Activated T-cell treated with anti-CD3 and anti-CD28 coated beads, Interleukin-2, amount 50 U/mL, for 4 hours (primary cell): ENCODE results near the gene ADAMTS14. TPM values are rescaled to one million over a fixed set of nuclear protein-coding genes. Genes with fewer than 3 reads are reported as not detected.

ENCODE experiments used
- ATAC-seq, 2 donors: fragments of 200-7000 bp; cut with Tn5 transposase; one replicate each; pipeline ENCODE4 v1.10.0; 2021
- DNase-seq: peaks from one replicate; pipeline ENCODE4 v3.0.0-alpha.2; 2020
- H3K27me3 Mint-ChIP-seq: one replicate; pipeline ENCODE4 v1.8.0; 2021; ENCODE audit warnings: low read depth, mixed read lengths
- H3K36me3 Mint-ChIP-seq: one replicate; pipeline ENCODE4 v1.8.0; 2022; ENCODE audit warnings: mixed read lengths; ENCODE audit not compliant: insufficient read depth
- H3K4me1 Mint-ChIP-seq: one replicate; pipeline ENCODE4 v1.8.0; 2021; ENCODE audit warnings: low read depth, mixed read lengths
- H3K4me3 Mint-ChIP-seq: one replicate; pipeline ENCODE4 v1.8.0; 2021; ENCODE audit warnings: mild to moderate bottlenecking, moderate library complexity, mixed read lengths
- H3K9me3 Mint-ChIP-seq: one replicate; pipeline ENCODE4 v1.8.0; 2021; ENCODE audit warnings: mixed read lengths
- total RNA-seq, 3 donors: library from RNA; stranded (reverse); gene quantifications; one replicate each; pipeline ENCODE4 v1.2.1, GENCODE V29; 2021

The ADAMTS14 gene
- total RNA-seq, 3 donors from 2014 or later: 0.08 to 0.15 (median 0.14) TPM

DNA sequence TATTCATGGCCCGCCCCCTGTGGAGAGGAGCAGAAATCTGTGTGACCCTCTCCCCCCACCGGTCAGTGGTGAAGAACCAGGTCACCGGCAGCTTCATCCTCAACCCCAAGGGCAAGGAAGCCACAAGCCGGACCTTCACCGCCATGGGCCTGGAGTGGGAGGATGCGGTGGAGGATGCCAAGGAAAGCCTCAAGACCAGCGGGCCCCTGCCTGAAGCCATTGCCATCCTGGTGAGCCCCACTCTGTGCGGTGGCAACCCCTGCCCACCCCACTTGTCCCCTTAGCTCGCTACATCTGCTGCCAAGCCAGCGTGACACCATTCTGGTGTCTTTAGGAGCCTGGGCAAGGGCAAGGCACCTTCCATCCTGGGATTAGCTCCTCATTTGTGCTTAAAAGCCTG is 77.5 kb downstream of the ADAMTS14 start:
- DNase-seq (no peak), ATAC-seq (no peak)
- no peaks in the 10 kb centered on the region for H3K9me3 Mint-ChIP-seq
- H3K27me3 Mint-ChIP-seq: no peaks in the 10 kb centered on the region
- H3K4me3 Mint-ChIP-seq: no peak overlapping the region
- H3K36me3 Mint-ChIP-seq: no peaks in the 10 kb centered on the region
- no peaks in the 10 kb centered on the region for H3K4me1 Mint-ChIP-seq

DNA sequence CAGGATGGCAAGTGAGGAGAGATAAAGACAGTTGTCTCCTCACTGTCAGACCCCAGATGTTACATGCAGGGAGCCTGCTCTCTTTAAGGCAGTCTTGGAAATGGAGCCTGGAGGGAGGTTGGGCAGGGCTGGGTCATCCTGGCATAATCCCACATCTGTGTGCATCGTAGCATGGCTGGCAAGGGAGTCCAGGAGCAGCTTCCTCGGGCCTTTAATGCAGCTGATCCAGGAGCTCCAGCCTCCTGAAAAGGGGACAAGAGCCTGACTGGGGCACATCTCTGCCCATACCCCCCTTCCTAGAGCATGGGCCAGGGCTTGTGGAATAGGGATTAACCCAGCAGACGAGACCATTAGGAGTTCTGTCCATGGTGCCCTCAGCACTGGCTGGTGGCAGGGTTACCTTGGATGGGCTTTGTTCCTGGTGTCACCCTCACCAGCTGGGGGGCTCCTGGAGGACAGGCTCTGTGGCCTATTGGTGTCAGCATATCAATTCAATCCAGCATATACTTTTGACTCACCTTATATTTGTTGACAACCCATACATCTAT is 77.9 kb downstream of the ADAMTS14 start:
- Mint-ChIP-seq H3K4me1 (no peaks in the 10 kb centered on the region), H3K9me3 (no peaks in the 10 kb centered on the region), H3K27me3 (no peaks in the 10 kb centered on the region), H3K4me3 (no peak overlapping the region), H3K36me3 (no peaks in the 10 kb centered on the region)
- ATAC-seq (no peak), DNase-seq (no peak)

DNA sequence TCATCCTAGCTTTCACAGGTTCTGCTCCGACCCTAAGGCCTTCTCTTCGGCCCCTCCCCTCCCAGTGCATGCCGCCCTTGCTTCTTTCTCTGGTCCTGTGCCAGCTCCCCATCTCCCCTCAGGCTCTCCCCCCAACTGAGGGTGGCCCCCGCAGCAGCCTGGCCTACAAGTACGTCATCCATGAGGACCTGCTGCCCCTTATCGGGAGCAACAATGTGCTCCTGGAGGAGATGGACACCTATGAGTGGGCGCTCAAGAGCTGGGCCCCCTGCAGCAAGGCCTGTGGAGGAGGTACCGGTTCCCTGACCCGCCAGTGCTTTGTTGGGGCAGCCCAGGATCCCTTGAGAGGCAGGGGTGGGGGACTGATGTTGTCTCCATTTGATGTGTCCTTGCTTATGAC is 79.0 kb downstream of the ADAMTS14 start:
- DNase-seq (no peak), ATAC-seq (no peak)
- Mint-ChIP-seq H3K4me3 (no peak overlapping the region), H3K9me3 (no peaks in the 10 kb centered on the region), H3K36me3 (no peaks in the 10 kb centered on the region), H3K27me3 (no peaks in the 10 kb centered on the region), H3K4me1 (no peaks in the 10 kb centered on the region)

DNA sequence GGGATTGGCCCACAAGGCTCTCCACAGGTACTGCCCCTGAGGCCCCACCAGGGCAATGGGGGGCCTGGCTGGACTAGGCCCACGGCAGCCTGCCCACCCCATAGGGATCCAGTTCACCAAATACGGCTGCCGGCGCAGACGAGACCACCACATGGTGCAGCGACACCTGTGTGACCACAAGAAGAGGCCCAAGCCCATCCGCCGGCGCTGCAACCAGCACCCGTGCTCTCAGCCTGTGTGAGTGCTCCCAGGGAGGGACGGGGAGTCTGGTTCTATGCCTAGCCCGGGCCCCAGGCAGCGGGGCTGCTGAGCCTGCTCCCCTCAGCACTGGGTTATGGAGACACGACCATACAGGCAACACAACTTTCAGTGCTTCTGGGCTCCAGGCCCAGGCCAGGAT is 79.7 kb downstream of the ADAMTS14 start:
- Mint-ChIP-seq H3K36me3 (no peaks in the 10 kb centered on the region), H3K4me1 (no peaks in the 10 kb centered on the region), H3K27me3 (no peaks in the 10 kb centered on the region), H3K9me3 (no peaks in the 10 kb centered on the region), H3K4me3 (no peak overlapping the region)
- ATAC-seq (no peak), DNase-seq (no peak)

DNA sequence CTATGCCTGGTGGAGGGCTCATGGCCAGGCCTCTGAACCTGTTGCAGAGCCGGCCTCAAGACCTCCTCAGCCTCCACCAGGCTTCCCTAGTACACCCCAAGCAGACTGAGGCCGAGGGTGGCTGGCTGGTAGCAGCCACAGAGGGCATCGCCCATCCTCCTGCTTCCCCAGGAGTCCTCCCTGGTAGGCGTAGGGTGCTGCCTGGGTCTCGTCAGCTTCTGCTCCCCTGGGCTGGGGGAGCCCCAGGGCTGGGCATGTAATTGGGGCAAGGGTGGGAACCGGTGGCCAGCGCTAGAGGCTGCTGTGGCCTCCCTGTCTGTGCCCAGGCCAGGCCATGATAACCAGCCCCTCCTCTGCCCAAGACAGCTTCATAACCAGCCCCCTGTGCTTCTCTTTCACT is 80.3 kb downstream of the ADAMTS14 start:
- Mint-ChIP-seq H3K9me3 (no peaks in the 10 kb centered on the region), H3K4me3 (no peak overlapping the region), H3K27me3 (no peaks in the 10 kb centered on the region), H3K36me3 (no peaks in the 10 kb centered on the region), H3K4me1 (no peaks in the 10 kb centered on the region)
- DNase-seq: no peak
- no peak for ATAC-seq

DNA sequence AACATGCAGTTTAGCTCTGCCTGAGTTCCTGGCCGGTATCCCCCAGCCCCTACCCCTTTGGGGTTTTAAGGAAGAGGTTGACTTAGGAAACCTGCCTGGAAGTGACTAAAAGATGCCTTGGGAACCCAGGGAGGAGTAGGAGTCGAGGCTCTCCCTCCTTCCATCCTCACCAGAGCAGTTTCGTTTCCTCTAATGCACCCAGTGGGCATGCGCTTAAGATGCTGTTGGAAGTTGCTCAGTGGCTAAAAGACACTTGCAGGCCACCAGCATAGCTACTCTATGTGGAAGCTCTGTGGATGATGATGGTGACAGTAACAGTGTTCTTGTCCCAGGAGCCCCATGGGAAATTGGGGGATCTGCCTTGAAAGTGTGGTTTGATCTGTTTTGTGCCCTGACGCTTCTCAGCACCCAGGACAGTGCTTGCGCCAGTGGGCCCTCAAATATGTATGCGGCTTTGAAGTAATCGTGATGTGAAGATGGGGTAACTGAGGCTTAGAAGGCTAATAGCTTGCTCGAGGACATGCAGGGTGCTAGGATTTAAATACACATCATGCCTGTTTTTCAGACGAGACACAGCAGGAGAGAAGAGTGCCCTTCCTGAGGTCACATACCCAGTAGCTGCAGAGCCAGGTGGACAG is 80.8 kb downstream of the ADAMTS14 start:
- Mint-ChIP-seq H3K4me3 (no peak overlapping the region), H3K4me1 (no peaks in the 10 kb centered on the region), H3K9me3 (no peaks in the 10 kb centered on the region), H3K27me3 (no peaks in the 10 kb centered on the region), H3K36me3 (no peaks in the 10 kb centered on the region)
- no peak for ATAC-seq
- no peak for DNase-seq

DNA sequence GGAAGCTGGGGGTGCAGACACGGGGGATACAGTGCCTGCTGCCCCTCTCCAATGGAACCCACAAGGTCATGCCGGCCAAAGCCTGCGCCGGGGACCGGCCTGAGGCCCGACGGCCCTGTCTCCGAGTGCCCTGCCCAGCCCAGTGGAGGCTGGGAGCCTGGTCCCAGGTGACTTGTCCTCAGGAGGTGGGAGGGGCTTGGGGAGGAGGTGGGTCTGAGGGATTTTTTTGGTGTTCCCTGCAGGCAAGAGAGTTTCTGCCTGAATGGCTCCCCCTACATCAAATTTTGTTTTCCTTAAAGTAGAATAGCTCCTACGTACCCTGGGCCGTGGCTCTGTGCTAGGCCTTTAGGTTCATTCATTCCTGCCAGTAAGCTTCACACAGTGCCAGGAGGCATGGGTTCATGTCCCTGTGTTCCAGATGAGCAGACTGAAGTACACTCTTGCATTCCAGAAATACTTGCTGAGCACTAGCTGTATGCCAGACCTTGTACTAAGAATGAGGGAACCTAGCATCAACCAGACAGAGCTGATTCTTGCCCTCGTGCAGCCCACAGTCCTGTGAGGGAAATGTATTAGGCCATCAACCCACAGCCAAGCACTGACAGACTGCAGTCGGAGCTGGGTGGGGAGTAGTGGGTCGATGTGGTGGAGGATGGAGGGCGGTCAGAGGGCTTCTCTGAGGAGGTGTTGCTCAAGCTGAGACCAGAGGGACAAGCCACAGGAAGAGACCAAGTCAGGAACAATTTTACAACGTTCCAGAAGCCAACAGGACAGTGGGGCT is 81.7 kb downstream of the ADAMTS14 start:
- DNase-seq (no peak), ATAC-seq (no peak)
- Mint-ChIP-seq H3K36me3 (no peaks in the 10 kb centered on the region), H3K9me3 (no peaks in the 10 kb centered on the region), H3K4me3 (no peak overlapping the region), H3K27me3 (no peaks in the 10 kb centered on the region), H3K4me1 (peaks cover 6% of the 10 kb centered on the region)

DNA sequence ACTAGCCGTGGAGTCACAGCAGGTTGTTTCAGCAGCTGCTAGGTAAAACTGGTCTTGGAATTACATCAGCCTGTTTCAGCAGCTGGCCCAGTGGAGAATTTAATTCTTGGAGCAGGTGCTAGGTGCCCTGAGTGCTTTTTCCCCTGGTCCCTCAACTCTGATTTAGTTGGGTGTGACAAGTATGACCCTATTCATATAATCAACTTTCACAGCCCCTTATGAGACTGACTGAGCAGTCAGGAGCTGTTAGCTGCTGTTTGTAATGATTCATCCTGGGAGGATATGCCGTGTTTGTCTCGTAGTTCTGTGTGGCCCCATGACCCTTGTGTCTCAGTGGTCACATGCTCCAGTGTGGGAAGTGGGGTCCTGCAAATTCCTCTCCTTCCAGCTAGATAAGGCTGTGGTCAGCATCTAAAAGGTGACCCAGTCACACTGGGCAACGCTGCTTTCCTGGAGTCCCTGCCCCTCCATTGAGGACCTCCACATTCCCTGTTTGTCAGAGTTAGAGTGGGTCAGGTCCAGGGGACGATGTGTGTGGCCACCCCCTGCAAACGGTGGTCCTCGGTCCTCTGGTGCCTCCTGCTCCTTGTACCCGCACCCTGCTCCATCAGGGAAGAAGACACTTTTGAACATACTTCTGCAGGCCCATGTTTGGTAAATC is 84.5 kb downstream of the ADAMTS14 start:
- Mint-ChIP-seq H3K4me3 (no peak overlapping the region), H3K36me3 (no peaks in the 10 kb centered on the region), H3K9me3 (no peaks in the 10 kb centered on the region), H3K4me1 (peaks cover 6% of the 10 kb centered on the region), H3K27me3 (peaks cover 2% of the 10 kb centered on the region)
- no peak for DNase-seq
- no peak for ATAC-seq

DNA sequence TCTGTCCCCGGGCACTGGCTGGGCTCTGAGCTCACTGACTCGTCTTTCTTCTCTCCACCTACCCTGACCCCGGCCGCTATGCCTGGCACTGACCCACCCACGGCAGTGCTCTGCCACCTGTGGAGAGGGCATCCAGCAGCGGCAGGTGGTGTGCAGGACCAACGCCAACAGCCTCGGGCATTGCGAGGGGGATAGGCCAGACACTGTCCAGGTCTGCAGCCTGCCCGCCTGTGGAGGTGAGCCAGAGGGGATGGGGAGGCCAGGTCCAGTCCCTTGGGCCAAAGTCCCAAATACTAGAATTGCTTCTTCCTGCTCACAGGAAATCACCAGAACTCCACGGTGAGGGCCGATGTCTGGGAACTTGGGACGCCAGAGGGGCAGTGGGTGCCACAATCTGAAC is 85.5 kb downstream of the ADAMTS14 start:
- no peak for DNase-seq
- H3K27me3 Mint-ChIP-seq: peaks cover 2% of the 10 kb centered on the region
- peaks cover 6% of the 10 kb centered on the region for H3K4me1 Mint-ChIP-seq
- H3K4me3 Mint-ChIP-seq: no peak overlapping the region
- ATAC-seq: no peak
- no peaks in the 10 kb centered on the region for H3K9me3 Mint-ChIP-seq
- H3K36me3 Mint-ChIP-seq: no peaks in the 10 kb centered on the region

DNA sequence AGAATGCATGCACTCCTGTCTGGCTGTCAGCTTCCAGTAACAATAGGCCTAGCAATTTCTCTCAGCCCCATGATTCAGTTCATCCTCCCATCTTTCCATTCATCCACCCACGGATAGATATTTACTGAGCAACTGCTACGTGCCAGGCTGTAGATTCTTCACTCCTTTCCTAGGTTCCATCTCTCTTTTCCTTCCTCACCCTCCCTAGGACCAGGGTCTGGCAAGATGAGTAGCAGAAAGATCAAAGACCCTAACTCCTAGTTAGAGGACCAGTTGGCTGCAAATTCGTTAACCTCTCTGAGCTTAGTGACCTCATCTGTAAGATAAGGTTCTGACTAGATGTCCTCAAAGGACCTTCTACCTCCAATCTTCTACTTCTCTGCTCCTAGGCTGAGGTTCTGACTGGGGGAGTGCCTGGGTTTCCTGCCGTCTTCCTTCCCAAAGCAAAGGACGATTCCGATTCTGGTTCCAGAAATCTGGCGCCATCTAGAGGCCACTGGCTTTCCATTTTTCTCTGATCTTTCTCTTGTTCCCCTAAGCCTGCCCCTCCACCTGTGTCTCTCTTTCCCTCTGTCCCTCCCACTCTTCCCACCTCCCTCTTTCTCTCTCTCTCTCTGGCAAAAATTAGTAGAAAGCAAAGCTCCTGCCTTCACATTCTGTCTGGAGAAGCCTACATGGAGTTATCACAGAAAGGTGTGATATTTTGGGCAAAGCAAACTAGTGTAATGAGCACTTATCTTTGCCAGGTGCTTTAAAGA is 86.6 kb downstream of the ADAMTS14 start:
- H3K36me3 Mint-ChIP-seq: no peaks in the 10 kb centered on the region
- no peaks in the 10 kb centered on the region for H3K9me3 Mint-ChIP-seq

DNA sequence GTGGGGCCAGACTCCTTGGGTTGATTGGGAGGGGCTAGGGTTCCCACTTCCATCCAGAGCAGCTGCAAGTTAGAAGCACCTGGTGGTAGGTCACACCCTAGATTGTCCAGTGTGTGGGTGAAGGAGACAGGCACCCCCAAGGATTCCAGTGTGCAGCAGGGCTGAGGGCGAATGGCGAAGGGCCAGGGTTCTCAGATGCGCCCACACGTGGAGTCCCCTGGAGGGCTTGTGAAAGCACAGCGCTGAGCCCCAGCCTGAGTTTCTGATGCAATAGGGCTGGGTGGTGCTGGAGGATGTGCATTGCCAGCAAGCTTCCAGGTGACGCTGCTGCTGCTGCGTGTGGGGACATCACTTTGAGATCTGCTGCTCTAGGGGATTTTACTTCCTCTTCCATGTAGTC is 87.5 kb downstream of the ADAMTS14 start:
- Mint-ChIP-seq H3K27me3 (peaks cover 2% of the 10 kb centered on the region), H3K36me3 (no peaks in the 10 kb centered on the region), H3K4me1 (peaks cover 6% of the 10 kb centered on the region), H3K9me3 (no peaks in the 10 kb centered on the region), H3K4me3 (no peak overlapping the region)
- DNase-seq (no peak), ATAC-seq (no peak)

More for the DNA sequence above, 86.6 kb downstream of the ADAMTS14 start:
- H3K4me3 Mint-ChIP-seq: no peak overlapping the region
- DNase-seq (peak; percentile 65), ATAC-seq (peak in 1 of 2 donors; percentile 69)
- peaks cover 2% of the 10 kb centered on the region for H3K27me3 Mint-ChIP-seq
- peaks cover 6% of the 10 kb centered on the region for H3K4me1 Mint-ChIP-seq

DNA sequence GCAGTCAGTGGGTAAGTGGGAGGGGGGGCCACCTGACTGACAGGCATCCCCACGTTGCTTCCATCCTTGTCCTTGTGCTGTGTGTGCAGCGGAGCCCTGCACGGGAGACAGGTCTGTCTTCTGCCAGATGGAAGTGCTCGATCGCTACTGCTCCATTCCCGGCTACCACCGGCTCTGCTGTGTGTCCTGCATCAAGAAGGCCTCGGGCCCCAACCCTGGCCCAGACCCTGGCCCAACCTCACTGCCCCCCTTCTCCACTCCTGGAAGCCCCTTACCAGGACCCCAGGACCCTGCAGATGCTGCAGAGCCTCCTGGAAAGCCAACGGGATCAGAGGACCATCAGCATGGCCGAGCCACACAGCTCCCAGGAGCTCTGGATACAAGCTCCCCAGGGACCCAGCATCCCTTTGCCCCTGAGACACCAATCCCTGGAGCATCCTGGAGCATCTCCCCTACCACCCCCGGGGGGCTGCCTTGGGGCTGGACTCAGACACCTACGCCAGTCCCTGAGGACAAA is 88.0 kb downstream of the ADAMTS14 start:
- Mint-ChIP-seq H3K27me3 (peaks cover 2% of the 10 kb centered on the region), H3K9me3 (no peaks in the 10 kb centered on the region), H3K4me1 (peaks cover 6% of the 10 kb centered on the region), H3K4me3 (no peak overlapping the region), H3K36me3 (no peaks in the 10 kb centered on the region)
- DNase-seq (no peak), ATAC-seq (no peak)

DNA sequence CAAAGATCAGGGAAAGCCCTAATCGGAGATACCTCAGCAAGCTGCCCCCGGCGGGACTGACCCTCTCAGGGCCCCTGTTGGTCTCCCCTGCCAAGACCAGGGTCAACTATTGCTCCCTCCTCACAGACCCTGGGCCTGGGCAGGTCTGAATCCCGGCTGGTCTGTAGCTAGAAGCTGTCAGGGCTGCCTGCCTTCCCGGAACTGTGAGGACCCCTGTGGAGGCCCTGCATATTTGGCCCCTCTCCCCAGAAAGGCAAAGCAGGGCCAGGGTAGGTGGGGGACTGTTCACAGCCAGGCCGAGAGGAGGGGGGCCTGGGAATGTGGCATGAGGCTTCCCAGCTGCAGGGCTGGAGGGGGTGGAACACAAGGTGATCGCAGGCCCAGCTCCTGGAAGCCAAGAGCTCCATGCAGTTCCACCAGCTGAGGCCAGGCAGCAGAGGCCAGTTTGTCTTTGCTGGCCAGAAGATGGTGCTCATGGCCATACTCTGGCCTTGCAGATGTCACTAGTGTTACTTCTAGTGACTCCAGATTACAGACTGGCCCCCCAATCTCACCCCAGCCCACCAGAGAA is 88.8 kb downstream of the ADAMTS14 start:
- ATAC-seq (no peak), DNase-seq (no peak)
- Mint-ChIP-seq H3K36me3 (no peaks in the 10 kb centered on the region), H3K27me3 (peaks cover 2% of the 10 kb centered on the region), H3K4me3 (no peak overlapping the region), H3K4me1 (peaks cover 6% of the 10 kb centered on the region), H3K9me3 (no peaks in the 10 kb centered on the region)
